Keratinocyte (primary cell): ENCODE data around the gene TMA16. TPM values are rescaled to one million over a fixed set of nuclear protein-coding genes. Genes with fewer than 3 reads are reported as not detected.

Experiments
- DNase-seq: peaks from one replicate; pipeline ENCODE4 v3.0.0-alpha.2; 2011; ENCODE audit warnings: low read depth, missing footprints, low spot score
- FAIRE-seq: peaks from 2 replicates; lab custom pipeline; 2011; peaks lifted over from hg19 to GRCh38; lab: Jason Lieb, UNC
- H2AFZ ChIP-seq: 2 replicates; pipeline ENCODE4 v1.6.0; 2012; ENCODE audit warnings: low read length, control low read depth, inconsistent platforms; ENCODE audit not compliant: control insufficient read depth
- H3K27ac ChIP-seq: 2 replicates; pipeline ENCODE4 v1.5.1; 2011; ENCODE audit warnings: low read length; ENCODE audit not compliant: control insufficient read depth, insufficient read depth
- H3K27me3 ChIP-seq: 3 replicates; pipeline ENCODE4 v1.6.0; 2011; ENCODE audit warnings: low read length; ENCODE audit not compliant: control insufficient read depth, insufficient read depth; ENCODE audit errors: extremely low read depth
- H3K36me3 ChIP-seq, 2 experiments: 2 replicates in 1 of 2; 3 replicates in 1 of 2; pipeline ENCODE4 v1.5.1; 2011; ENCODE audit warnings: low read length in 2 of 2, mild to moderate bottlenecking in 1 of 2; ENCODE audit not compliant: control insufficient read depth in 2 of 2, insufficient read depth in 2 of 2; ENCODE audit errors: extremely low read depth in 1 of 2
- H3K4me1 ChIP-seq: 3 replicates; pipeline ENCODE4 v1.5.1; 2011; ENCODE audit warnings: low read length; ENCODE audit not compliant: control insufficient read depth, insufficient read depth; ENCODE audit errors: extremely low read depth
- H3K4me2 ChIP-seq: 3 replicates; pipeline ENCODE4 v1.6.0; 2011; ENCODE audit warnings: low read depth, low read length; ENCODE audit not compliant: control insufficient read depth, insufficient read depth; ENCODE audit errors: extremely low read depth
- H3K4me3 ChIP-seq, 3 experiments: fragments of 200-600 bp in 1 of 3; sonication (generic) in 1 of 3; 2 replicates in 2 of 3; 3 replicates in 1 of 3; pipeline ENCODE4 v1.5.1; 2011 to 2016; ENCODE audit warnings: low read length in 3 of 3, mild to moderate bottlenecking in 3 of 3, control low read depth in 2 of 3, inconsistent platforms in 1 of 3, low read depth in 1 of 3, mixed read lengths in 1 of 3, mixed run types in 1 of 3, moderate library complexity in 1 of 3; ENCODE audit not compliant: control insufficient read depth in 2 of 3, insufficient read depth in 2 of 3; ENCODE audit errors: extremely low read depth in 1 of 3
- H3K79me2 ChIP-seq: 2 replicates; pipeline ENCODE4 v1.6.0; 2012; ENCODE audit warnings: low read length; ENCODE audit not compliant: control insufficient read depth, insufficient read depth
- H3K9ac ChIP-seq: 3 replicates; pipeline ENCODE4 v1.6.0; 2011; ENCODE audit warnings: low read length; ENCODE audit not compliant: control insufficient read depth, insufficient read depth; ENCODE audit errors: extremely low read depth
- H3K9me1 ChIP-seq: 3 replicates; pipeline ENCODE4 v1.6.0; 2011; ENCODE audit warnings: low read length; ENCODE audit not compliant: control insufficient read depth, insufficient read depth; ENCODE audit errors: extremely low read depth
- H3K9me3 ChIP-seq: 2 replicates; pipeline ENCODE4 v1.5.1; 2012; ENCODE audit warnings: low read depth, low read length; ENCODE audit not compliant: control insufficient read depth
- H4K20me1 ChIP-seq: 3 replicates; pipeline ENCODE4 v1.6.0; 2011; ENCODE audit warnings: low read length; ENCODE audit not compliant: control insufficient read depth, insufficient read depth; ENCODE audit errors: extremely low read depth
- CTCF ChIP-seq, 3 experiments: IDR thresholded peaks in 1 of 3; conservative IDR thresholded peaks in 1 of 3; optimal IDR thresholded peaks in 1 of 3; 2 replicates in 2 of 3; 3 replicates in 1 of 3; pipeline versions ENCODE3 to v1.5.1; 2011; ENCODE audit warnings: low read length in 3 of 3, mild to moderate bottlenecking in 3 of 3, moderate library complexity in 2 of 3, control low read depth in 1 of 3, inconsistent platforms in 1 of 3; ENCODE audit not compliant: insufficient read depth in 2 of 3; ENCODE audit errors: extremely low read depth in 1 of 3
- EZH2 ChIP-seq: IDR thresholded peaks from one replicate; pipeline ENCODE4 v1.6.1; 2012; ENCODE audit warnings: inconsistent platforms, mild to moderate bottlenecking, low read length, moderate library complexity
- dilution Hi-C: fragments of 300-500 bp; cut with MboI; formaldehyde crosslinking; loops from one replicate; pipeline ENCODE4 v1.7.0; 2020; ENCODE audit warnings: low sequenced_read_pairs; ENCODE audit not compliant: extremely low pct_ligation_motif_present
- polyA plus RNA-seq, 5 experiments: library from polyadenylated mRNA; depleted of rRNA in 3 of 5; stranded (reverse) in 3 of 5; stranded (forward) in 1 of 5; unstranded in 1 of 5; fragments of >200 nt; gene quantifications; 1 replicate in 1 of 5; 2 replicates in 3 of 5; 3 replicates in 1 of 5; pipeline versions ENCODE4 v1.2.1 to v1.2.3, GENCODE V29; 2011 to 2012; ENCODE audit warnings: missing spikeins in 2 of 5, low read depth in 1 of 5, low replicate concordance in 1 of 5

The TMA16 gene
- polyA plus RNA-seq, 1 donor (not counting 4 experiments of a cell fraction or from before 2014, with no cell fraction given) = 21.3 TPM

DNA sequence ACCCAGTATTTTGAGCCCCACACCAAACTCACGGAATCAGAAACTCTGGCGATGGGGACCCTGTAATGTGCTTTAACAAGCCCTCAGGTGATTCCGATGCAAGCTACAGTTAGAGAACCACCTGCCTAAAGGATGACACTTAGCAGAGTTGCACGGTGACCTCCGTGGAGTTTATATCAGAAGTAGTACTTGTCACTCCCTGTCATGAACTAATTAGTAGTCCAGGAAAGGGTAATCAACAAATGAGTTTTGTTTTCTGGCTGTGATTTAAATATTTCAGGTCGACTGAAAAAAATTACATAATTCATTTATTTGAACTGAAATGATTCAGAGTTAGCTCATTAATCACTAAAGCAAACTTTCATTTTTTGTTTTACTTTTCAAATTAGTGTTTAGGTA is 56.4 kb downstream of the TMA16 start:
- FAIRE-seq (no peak), DNase-seq (no peak)
- Histone ChIP-seq H3K27ac (no peak overlapping the region), H3K4me1 (peaks cover 12% of the 10 kb centered on the region), H3K27me3 (no peaks in the 10 kb centered on the region), H3K4me3 (no peak overlapping the region), H3K9ac (no peak overlapping the region), H3K79me2 (no peaks in the 10 kb centered on the region), H3K4me2 (peak overlapping the region; percentile 61), H4K20me1 (no peaks in the 10 kb centered on the region), H3K9me1 (no peaks in the 10 kb centered on the region), H3K9me3 (no peaks in the 10 kb centered on the region), H2AFZ (no peak overlapping the region), H3K36me3 (no peaks in the 10 kb centered on the region)
- dilution Hi-C loops = loop anchor here (25.0 kb wide), 1 partner anchor 211 kb away; no protein-coding TSS in a partner anchor
- TF ChIP-seq CTCF (optimal IDR thresholded peaks at IDR 0.05 in 1 of 3, IDR thresholded peaks at IDR 0.05 in 1 of 3, conservative IDR thresholded peaks at IDR 0.05 in 1 of 3; ENCODE audit: extremely low read depth in 1 of 3, insufficient read depth in 2 of 3, low read length in 3 of 3) = no peak
- no peak for TF ChIP-seq EZH2

DNA sequence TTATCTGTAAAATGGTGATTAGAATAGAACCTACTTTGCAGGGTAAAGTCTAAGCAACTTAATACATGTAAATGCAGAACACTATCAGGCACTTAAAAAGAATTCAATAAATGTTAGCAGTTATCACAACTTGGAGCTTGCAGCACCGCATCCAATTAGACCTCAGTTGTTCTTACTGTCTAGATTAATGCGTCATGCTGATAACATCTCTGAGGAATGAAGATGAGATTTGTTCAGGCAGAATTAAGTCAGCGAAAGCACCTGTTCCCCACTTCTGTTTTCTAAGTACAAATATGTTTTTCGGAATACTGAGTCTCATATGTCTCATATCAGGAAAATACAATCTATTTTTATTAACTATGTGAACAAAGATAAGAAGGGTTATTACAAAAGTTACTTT is 58.7 kb downstream of the TMA16 start:
- no peaks in the 10 kb centered on the region for H3K9me1 ChIP-seq
- no peak overlapping the region for H3K27ac ChIP-seq
- DNase-seq = no peak
- dilution Hi-C loops = loop anchor here (25.0 kb wide), 1 partner anchor 209 kb away; no protein-coding TSS in a partner anchor
- H3K4me2 ChIP-seq = no peak overlapping the region
- no peaks in the 10 kb centered on the region for H3K27me3 ChIP-seq
- H3K9ac ChIP-seq = no peak overlapping the region
- H2AFZ ChIP-seq = no peak overlapping the region
- H3K36me3 ChIP-seq = no peaks in the 10 kb centered on the region
- H3K9me3 ChIP-seq = no peaks in the 10 kb centered on the region
- FAIRE-seq = peak; percentile 41
- H3K4me3 ChIP-seq = no peak overlapping the region
- TF ChIP-seq CTCF (optimal IDR thresholded peaks at IDR 0.05 in 1 of 3, IDR thresholded peaks at IDR 0.05 in 1 of 3, conservative IDR thresholded peaks at IDR 0.05 in 1 of 3; ENCODE audit: extremely low read depth in 1 of 3, insufficient read depth in 2 of 3, low read length in 3 of 3) (no peak), EZH2 (no peak)
- H3K79me2 ChIP-seq = no peaks in the 10 kb centered on the region
- H3K4me1 ChIP-seq = peaks cover 12% of the 10 kb centered on the region
- no peaks in the 10 kb centered on the region for H4K20me1 ChIP-seq
